HG03565 (cell line): ENCODE results near the gene GALNS.
A peak's percentile ranks its signal among the peaks of the same experiment; 100 is the strongest.

Source experiments
- ATAC-seq: cut with Tn5 transposase; IDR thresholded peaks from one replicate; pipeline ENCODE4 v1.9.1; 2021; ENCODE audit warnings: mild to moderate bottlenecking, moderate library complexity; ENCODE audit not compliant: unreplicated experiment

GALNS gene

GRCh38 chr16:88787579-88788314, 69.0 kb downstream of the GALNS start:
- ATAC-seq: no peak

- no peak for ATAC-seq
These were observed 71.4 kb downstream of the GALNS start, which contains the start of gene PIEZO1 for GRCh38 chr16:88785106-88785924. Gene PIEZO1, minus strand, starts transcription at chr16:88785220. Its CDS starts 256 bp downstream, at chr16:88784964.

GRCh38 chr16:88784856-88785105, 72.0 kb downstream of the GALNS start:
- ATAC-seq: no peak

GRCh38 chr16:88784074-88784855, 72.5 kb downstream of the GALNS start:
- no peak for ATAC-seq

- no peak for ATAC-seq
These were observed 73.2 kb downstream of the GALNS start for GRCh38 chr16:88783391-88784073.

- no peak for ATAC-seq
These were observed 74.0 kb downstream of the GALNS start for GRCh38 chr16:88782454-88783390.

- peak; percentile 27 for ATAC-seq
These were observed 75.3 kb downstream of the GALNS start for GRCh38 chr16:88781140-88782077.

- no peak for ATAC-seq
These were observed 76.3 kb downstream of the GALNS start for GRCh38 chr16:88780142-88781062.

- ATAC-seq: no peak
These were observed 77.2 kb downstream of the GALNS start for GRCh38 chr16:88779406-88780141.

- no peak for ATAC-seq
These were observed 78.1 kb downstream of the GALNS start for GRCh38 chr16:88778541-88779065.

GRCh38 chr16:88778271-88778525, 78.5 kb downstream of the GALNS start:
- no peak for ATAC-seq

GRCh38 chr16:88777471-88778270, 79.1 kb downstream of the GALNS start:
- ATAC-seq: no peak

- no peak for ATAC-seq
These were observed 80.9 kb downstream of the GALNS start for GRCh38 chr16:88775825-88776224.

- no peak for ATAC-seq
These were observed 82.0 kb downstream of the GALNS start for GRCh38 chr16:88774544-88775393.

- no peak for ATAC-seq
These were observed 82.9 kb downstream of the GALNS start for GRCh38 chr16:88773812-88774291.
